NT2/D1 (cell line): ENCODE data around the gene GLG1.

ENCODE experiments used
- YY1 ChIP-seq: IDR thresholded peaks from 2 replicates; pipeline ENCODE4 v1.6.1; 2011; ENCODE audit not compliant: insufficient read length, insufficient read depth
- ZNF274 ChIP-seq: IDR thresholded peaks from 2 replicates; pipeline ENCODE4 v1.6.1; 2011; ENCODE audit warnings: mild to moderate bottlenecking, low read depth, low read length

GRCh38 chr16:74626741-74627416 lies 20.0 kb upstream of the GLG1 start:
- no peak for TF ChIP-seq YY1
- TF ChIP-seq ZNF274 = no peak
